Activated effector memory CD4-positive, alpha-beta T cell treated with anti-CD3 and anti-CD28 coated beads, Interleukin-2, amount 50 U/mL, for 16 hours (primary cell): Measurements from ENCODE around the gene ISCA1.
"Not testable (repeated sequence)": the region's sequence is repeated elsewhere in the genome, so short reads cannot be mapped to it uniquely, and the experiment has no call there.

ENCODE experiments used
- DNase-seq: peaks from one replicate; pipeline ENCODE4 v3.0.0-alpha.2; 2020

Gene ISCA1

DNA sequence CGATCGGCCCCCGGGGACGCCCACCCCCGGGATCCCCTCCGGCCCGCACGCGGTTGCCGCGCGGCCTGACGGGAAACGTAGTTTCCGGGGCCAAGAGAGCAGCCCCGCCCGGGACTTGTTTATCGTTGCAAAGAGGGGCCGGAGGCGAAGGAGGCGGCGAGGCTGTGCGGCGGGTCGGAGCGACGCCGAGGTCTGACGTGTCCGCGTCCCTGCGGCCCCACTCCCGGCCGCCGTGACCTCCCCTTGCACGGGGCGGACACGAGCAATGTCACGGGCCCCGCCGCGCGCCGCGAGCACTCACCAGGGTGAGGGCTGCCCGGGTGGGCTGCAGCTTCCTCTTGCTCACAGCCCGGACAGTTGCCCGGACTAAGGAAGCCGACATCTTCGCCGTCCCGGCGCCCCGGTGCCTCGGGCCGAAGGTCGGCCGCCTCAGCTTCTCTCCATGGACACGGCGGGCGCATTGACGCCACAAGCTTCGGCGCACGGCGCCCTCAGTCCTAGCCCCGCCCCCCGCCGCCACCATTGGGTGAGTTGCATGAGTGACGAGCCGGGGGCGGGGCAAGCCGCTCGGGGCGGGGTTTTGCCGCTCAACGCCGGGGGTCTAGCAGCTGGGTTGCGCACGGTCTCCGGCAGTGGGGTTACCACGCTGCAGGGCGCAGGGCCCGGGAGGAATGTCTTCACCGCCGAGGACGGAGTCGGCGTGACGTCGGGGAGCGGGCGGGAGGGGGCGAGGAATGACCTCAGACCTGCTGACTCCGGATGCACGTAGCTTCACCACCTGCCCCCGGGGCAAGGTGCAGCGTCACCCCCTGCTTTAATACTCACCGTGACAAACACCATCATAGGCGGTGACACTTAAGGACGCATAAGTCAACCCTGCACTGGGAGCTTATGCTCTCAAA, at the start of gene ISCA1:
Gene ISCA1, minus strand, starts transcription at position 462 of the 902 bp plus-strand sequence. Its CDS starts 80 bp downstream, at position 382.
- peak; percentile 99 for DNase-seq

DNA sequence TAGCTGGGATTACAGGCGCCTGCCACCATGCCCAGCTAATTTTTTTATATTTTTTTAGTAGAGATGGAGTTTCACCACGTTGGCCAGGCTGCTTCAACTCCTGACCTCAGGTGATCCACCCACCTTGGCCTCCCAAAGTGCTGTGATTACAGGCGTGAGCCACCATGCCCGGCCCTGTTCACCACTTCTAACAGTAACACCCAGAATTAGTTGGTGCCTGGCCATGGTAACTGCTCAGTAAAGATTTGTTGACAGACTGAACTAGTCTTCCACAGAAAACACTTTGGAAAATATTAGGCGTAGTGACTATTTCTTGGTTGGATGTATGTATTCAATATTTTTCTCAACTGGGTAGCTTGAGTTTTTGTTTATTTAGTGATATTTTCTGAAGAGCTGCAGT, 47.8 kb upstream of the ISCA1 start:
- DNase-seq, result no peak

- DNase-seq, result no peak
These were observed 47.3 kb upstream of the ISCA1 start for GRCh38 chr9:86329649-86330048.

- no peak for DNase-seq
These were observed 45.8 kb upstream of the ISCA1 start for GRCh38 chr9:86328156-86328555.

DNA sequence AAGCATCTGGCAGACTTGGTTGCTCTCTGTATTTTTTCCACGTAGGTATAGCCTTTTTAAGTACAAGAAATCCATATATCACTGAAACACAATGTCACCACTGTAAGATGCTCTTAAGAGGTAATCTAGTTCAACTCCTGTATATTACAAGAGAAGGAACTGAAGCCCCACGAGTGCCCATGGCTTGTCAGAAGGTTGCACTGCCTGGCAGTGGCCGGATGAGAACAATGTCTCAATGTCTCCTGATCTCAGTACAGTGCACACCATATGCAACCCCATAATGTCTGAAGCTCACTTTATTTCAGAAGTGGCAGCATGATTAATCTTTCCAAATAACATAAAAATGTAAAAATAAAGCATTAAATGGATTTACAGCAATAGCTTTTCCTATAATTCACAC, 44.2 kb upstream of the ISCA1 start:
- no peak for DNase-seq

DNA sequence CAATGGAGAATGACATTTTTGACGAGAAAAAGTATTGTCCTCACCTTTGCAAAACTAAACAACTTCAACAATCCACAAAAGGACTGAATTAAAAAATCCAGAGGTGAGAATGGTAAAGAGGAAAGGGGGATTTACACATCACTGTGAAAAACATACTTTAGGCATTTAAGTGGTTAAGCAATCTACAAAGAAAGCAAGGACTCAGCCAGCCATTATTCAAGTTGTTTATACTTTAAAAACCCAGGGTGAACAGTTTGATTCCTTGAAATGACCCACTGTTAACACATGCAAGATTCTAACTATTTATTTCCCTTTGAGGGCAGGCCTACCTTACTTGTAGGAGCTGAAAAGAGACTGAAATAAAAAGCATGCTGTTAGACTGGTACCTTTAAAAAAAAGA, 42.6 kb upstream of the ISCA1 start:
- no peak for DNase-seq

DNA sequence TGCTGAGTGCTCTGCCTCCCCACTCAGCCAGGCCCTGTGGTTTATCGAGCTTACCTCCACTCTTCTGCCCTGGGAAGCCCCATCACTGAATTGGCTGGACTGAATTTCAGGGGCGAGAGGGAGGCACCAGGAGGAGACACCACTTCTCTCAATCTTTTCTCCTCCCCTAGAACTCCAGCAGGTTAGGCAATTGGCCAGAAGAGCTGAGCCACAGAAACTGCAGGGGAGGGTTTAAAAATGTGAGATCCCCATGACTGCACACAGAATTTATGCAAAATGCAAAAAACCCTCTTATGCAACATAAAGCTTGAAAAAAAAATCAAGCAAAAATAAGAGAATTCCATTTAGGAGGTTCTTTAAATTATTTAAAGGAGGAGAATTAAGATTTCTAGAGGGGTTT, 42.0 kb upstream of the ISCA1 start:
- no peak for DNase-seq

DNA sequence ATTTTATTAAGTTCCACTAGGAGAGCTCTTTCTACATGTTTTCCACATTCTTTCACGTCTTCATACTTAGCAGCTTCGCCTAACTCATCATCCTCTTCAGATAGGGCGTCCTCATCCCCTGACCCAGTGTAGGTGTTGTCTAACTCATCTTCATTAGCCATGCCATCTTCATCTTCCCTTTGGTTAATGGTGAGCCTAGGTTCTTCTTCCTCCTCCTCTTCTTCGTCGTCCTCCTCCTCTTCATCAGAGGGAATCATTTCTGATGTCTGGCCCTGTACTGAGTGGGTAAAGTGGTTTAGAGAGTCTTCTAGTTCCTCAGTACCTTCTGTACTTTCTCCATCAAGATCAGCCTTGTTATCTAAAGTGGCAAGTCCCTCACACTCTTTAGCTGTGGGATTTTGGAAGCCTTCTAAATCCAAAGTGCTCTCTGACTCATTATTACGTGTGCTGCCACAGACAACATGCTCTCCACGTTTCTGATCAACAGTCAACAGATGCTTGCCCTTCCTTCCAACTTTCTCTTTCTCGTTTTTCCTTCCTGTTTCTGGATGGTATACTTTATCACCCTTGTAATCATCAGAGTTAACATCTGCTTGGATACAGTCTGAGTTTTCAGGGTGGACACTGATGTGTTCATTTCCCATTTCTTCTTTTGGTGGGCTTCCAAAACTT, 40.8 kb upstream of the ISCA1 start:
- DNase-seq, result no peak

- no peak for DNase-seq
These were observed 39.0 kb upstream of the ISCA1 start for GRCh38 chr9:86321373-86321772.

DNA sequence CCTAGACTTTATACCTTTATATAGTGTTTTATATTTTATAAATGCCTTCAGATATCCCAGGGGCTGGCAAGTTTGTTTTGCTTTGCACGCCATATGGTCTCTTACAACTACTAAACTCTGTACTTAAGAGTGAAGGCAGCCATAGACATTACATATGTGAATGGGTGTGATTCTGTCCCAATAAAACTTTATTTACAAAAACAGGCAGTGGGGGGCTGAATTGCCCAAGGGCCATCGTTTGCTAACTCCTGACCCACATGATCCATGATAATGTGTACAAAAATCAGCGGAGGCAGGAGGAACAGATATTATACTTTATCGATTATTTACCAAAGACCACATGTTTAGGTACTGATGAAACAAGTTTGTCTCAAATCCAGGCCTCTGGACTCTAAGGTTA, 35.8 kb upstream of the ISCA1 start:
- DNase-seq, result no peak

GRCh38 chr9:86315078-86315477, 32.7 kb upstream of the ISCA1 start:
- DNase-seq, result no peak

DNA sequence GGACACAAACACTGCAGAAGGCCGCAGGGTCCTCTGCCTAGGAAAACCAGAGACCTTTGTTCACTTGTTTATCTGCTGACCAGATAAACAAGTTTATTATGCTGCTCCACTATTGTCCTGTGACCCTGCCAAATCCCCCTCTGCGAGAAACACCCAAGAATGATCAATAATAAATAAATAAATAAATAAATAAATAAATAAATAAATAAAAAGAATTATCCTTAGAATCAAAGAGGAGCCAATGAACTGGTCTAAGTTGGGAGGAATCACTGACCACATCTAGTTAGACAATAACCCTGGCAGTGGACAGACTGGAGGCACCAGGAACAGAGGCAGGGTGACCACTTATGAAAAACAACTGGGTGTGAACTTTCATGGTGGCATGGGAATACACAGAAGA, 30.6 kb upstream of the ISCA1 start:
- DNase-seq, result not testable (repeated sequence)

DNA sequence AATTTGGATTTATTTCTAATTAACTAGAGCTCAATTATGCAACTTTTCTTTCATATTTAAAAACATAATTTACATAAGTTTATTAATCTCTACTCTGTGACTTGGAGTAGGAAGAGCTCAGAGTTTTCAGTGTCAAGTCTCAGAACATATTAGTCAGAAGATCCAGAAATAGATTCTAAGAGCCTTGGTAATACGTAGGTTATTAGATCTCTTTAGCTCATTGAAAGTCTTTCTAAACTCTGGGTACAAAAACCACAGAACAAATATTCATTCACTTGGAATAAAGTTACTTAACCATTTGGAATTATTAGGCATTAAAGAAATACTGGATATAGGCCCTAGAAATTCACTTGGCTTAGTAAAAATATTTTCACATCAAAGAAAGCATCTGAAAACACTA, 26.3 kb upstream of the ISCA1 start:
- DNase-seq, result no peak

GRCh38 chr9:86304236-86304730, 21.9 kb upstream of the ISCA1 start:
- no peak for DNase-seq

- DNase-seq, result peak; percentile 79
These were observed 21.1 kb upstream of the ISCA1 start for GRCh38 chr9:86303316-86303975.

DNA sequence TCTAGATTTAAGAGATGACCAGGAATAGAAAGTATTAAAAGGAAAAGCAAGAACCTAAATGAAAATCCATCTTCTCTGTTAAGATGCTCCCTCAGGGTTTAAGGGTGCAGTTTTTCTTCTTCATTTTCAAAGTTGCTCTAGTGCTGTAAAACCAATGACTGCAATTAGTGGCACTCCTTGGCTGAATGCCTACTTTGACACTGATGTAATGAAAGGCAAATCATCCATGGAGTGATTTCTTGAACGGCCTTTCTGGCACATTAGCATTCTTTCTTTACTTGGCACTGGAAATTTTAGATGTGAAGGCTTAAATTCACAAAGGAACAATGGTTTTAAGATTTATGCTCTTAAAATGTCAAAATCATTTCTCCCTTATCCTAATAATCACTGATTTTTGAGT, 19.3 kb upstream of the ISCA1 start:
- no peak for DNase-seq

DNA sequence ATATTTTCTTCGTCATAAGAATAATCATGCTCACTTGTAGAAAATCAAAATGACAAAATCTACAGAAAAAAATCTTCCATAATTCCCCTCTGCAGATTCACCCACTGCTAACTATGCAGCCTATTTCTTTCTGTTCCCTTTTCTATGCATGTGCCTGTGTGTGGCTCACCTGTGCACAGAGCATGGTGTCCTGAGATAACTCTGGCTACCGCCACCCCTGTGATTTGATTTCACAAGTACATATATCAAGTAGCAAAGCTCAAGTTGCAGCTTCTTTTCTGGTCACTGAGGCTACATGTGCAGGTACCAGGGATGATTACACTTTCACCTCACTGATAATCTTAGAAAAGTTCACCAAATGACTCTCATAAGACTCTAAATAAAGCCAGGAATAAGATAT, 18.4 kb upstream of the ISCA1 start:
- no peak for DNase-seq

- no peak for DNase-seq
These were observed 16.5 kb upstream of the ISCA1 start for GRCh38 chr9:86298873-86299272.

DNA sequence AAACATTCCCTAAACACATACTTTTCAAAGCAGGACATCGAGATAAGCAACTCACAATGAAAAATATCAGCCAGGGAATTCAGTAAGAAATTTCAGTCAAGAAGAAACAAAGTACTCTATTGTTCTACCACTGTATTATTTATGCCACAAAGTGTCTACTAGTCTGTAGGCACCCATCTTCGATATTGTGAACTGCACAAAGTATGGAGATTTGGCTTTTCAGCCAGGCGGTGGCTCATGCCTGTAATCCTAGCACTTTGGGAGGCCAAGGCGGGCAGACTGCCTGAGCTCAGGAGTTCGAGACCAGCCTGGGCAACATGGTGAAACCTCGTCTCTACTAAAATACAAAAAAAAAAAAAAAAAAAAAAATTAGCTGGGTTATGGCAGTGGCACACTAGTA, 8.0 kb upstream of the ISCA1 start:
- not testable (repeated sequence) for DNase-seq

DNA sequence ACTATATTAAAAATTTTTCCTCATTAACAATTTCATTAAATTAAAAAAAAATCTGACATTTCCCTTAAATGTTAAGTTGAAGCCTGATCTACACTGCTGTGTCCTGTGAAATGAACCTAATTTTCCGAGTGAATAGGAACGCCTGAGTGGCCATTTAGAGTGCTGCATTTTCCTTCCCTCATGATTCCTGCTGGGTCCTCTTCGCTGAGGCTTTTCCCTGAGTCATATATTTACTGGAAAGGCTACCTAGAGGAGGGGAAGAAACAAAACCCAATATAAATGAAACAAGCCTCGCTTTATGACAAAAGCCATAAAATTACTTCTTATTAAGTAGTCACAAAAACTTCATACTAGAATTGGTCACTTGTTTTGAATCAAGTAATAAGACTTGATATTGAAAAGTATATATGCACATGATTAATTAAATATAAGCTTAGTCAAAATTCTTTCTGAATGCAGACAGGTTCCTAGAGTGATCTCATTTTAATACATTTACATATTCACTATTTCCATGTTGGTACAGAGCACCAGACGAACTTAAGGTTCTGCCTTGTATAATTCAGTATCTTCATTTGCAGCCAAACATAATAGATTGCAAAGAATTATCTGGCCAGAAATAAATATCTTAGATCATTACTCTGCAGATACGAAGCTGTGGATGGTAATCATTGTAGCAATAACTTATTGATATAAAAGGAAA, 6.3 kb upstream of the ISCA1 start:
- DNase-seq, result no peak

- DNase-seq, result no peak
These were observed 4.7 kb upstream of the ISCA1 start for GRCh38 chr9:86287013-86287412.

- no peak for DNase-seq
These were observed 3.9 kb upstream of the ISCA1 start for GRCh38 chr9:86286278-86286677.

GRCh38 chr9:86285261-86285660, 2.9 kb upstream of the ISCA1 start:
- DNase-seq, result no peak
